Tibial artery (tissue), 4 donors: ENCODE results near the gene FBXL17.

ENCODE experiments used
- DNase-seq, 2 donors: peaks; one replicate each; pipeline ENCODE4 v3.0.0-alpha.2; 2019
- H3K27ac ChIP-seq, 2 donors: fragments of 200-600 bp; sonication (generic) in 1 of 2; 1 replicate in 1 of 2; 2 replicates in 1 of 2; pipeline ENCODE4 v1.5.1; 2018 to 2019; ENCODE audit warnings: mild to moderate bottlenecking in 1 of 2
- H3K27me3 ChIP-seq, 2 donors: fragments of 200-600 bp; sonication (generic) in 1 of 2; one replicate each; pipeline versions ENCODE4 v1.5.1 to v1.6.0; 2016 to 2019
- H3K36me3 ChIP-seq, 3 donors: fragments of 200-600 bp; sonication (generic) in 2 of 3; one replicate each; pipeline ENCODE4 v1.5.1; 2016 to 2019; ENCODE audit warnings: mild to moderate bottlenecking in 2 of 3
- H3K4me1 ChIP-seq, 4 donors: fragments of 200-600 bp; sonication (generic) in 2 of 4; 1 replicate in 3 of 4; 2 replicates in 1 of 4; pipeline ENCODE4 v1.5.1; 2016 to 2019
- H3K4me3 ChIP-seq, 2 donors: fragments of 200-600 bp; sonication (generic) in 1 of 2; 1 replicate in 1 of 2; 2 replicates in 1 of 2; pipeline ENCODE4 v1.5.1; 2018 to 2019; ENCODE audit warnings: mild to moderate bottlenecking in 2 of 2
- H3K9me3 ChIP-seq, 3 donors: fragments of 200-600 bp; sonication (generic) in 1 of 3; one replicate each; pipeline ENCODE4 v1.5.1; 2016 to 2019
- intact Hi-C: fragments of 100-400 bp; cut with DNase I; formaldehyde crosslinking; loops from one replicate; pipeline ENCODE4 v1.15.0; 2023; ENCODE audit warnings: low total_unique reads
- TF ChIP-seq, protein P1 (sequence below), 2 experiments: fragments of 200-600 bp in 1 of 2; fragments of 450-650 bp in 1 of 2; IDR thresholded peaks; one replicate each; pipeline ENCODE4 v1.5.1; 2017 to 2019; ENCODE audit warnings: antibody characterized with exemption in 2 of 2, mild to moderate bottlenecking in 1 of 2, moderate library complexity in 1 of 2

Gene FBXL17

DNA sequence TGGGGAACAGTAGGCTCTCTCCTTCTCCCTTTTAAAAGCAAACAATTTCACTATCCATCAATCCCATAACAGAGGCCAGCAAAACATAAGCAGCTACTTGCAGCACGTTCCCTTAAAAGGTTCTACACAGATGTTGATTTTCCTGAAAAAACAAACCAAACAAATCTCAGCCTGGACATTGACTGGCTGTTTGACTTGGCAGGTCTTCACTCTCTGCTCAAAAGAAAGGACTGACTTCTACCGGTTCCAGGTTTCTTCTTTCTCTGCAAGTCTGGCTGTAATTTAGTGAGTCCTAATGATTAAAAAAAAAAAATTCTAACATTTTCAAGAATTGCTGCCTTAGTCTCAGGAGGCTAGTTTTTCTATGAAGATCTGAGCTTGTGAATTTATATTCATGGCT is 508.0 kb downstream of the FBXL17 start:
- Histone ChIP-seq H3K27me3 (no peaks in the 10 kb centered on the region), H3K27ac (no peak overlapping the region), H3K36me3 (no peaks in the 10 kb centered on the region), H3K4me1 (peaks cover 0 to 28% (median 4%) of the 10 kb centered on the region in 4 donors), H3K4me3 (no peak overlapping the region), H3K9me3 (no peaks in the 10 kb centered on the region)
- intact Hi-C loops = no loop called here
- no peak for DNase-seq
- TF ChIP-seq, protein P1, sequence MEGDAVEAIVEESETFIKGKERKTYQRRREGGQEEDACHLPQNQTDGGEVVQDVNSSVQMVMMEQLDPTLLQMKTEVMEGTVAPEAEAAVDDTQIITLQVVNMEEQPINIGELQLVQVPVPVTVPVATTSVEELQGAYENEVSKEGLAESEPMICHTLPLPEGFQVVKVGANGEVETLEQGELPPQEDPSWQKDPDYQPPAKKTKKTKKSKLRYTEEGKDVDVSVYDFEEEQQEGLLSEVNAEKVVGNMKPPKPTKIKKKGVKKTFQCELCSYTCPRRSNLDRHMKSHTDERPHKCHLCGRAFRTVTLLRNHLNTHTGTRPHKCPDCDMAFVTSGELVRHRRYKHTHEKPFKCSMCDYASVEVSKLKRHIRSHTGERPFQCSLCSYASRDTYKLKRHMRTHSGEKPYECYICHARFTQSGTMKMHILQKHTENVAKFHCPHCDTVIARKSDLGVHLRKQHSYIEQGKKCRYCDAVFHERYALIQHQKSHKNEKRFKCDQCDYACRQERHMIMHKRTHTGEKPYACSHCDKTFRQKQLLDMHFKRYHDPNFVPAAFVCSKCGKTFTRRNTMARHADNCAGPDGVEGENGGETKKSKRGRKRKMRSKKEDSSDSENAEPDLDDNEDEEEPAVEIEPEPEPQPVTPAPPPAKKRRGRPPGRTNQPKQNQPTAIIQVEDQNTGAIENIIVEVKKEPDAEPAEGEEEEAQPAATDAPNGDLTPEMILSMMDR (IDR thresholded peaks at IDR 0.05) = no peak

DNA sequence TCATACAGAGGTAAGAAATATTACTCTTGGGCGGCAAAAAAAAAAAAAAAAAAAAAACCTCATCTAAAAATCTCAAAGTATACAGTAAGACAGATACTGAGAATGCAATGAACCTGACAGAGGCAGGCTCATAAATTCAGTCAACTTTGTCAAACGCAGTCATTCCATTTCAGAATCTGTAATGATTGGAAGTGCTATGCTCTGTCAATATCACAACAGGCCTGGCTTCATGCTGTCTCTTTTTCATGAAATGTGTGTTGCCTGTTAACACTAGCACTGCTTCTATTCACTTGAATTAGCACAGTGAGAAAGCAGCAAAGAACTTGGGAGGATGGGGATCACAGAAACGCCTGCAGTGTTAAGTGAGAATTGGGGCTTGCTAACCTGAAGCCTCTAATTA is 510.9 kb downstream of the FBXL17 start:
- TF ChIP-seq, protein P1 (IDR thresholded peaks at IDR 0.05) = no peak
- Histone ChIP-seq H3K4me3 (no peak overlapping the region), H3K27me3 (no peaks in the 10 kb centered on the region), H3K4me1 (peaks cover 0 to 23% (median 4%) of the 10 kb centered on the region in 4 donors), H3K27ac (no peak overlapping the region), H3K36me3 (no peaks in the 10 kb centered on the region), H3K9me3 (no peaks in the 10 kb centered on the region)
- DNase-seq = no peak
- intact Hi-C loops = no loop called here

DNA sequence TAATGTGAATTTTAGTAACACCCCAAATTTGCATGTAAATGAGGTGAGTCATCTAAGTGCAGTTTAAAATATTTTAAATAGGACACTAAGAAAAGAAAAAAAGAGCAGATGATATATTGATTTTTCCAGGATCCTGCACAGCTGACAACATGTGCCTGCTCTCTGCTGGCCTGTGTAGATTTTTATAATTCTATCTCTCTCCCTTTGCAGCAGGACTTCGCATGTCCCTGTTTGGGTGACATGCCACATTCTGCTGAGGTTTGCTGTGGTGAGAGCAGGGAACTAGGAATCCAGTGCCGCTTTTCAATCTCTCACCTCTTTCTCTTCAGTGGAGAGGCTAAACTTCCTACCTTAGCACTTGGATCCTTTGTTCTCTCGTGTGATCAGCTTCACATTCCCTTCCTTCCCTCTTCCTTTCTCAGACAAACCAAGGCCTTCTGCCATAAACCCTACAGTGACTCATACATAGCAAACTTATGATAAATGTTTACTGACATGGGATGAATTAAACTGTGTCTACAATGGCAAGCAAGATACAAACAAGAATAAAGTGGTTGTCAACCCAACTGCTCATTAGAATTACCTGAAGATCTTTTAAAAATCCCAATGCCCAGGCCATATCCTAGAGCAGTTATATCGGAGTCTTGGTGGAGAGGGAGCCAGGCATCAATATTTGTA is 512.3 kb downstream of the FBXL17 start:
- no peaks in the 10 kb centered on the region for H3K27me3 ChIP-seq
- intact Hi-C loops = no loop called here
- no peaks in the 10 kb centered on the region for H3K36me3 ChIP-seq
- H3K27ac ChIP-seq = no peak overlapping the region
- TF ChIP-seq, protein P1 (IDR thresholded peaks at IDR 0.05) = no peak
- DNase-seq = no peak
- H3K9me3 ChIP-seq = no peaks in the 10 kb centered on the region
- H3K4me1 ChIP-seq = peaks cover 0 to 22% (median 0%) of the 10 kb centered on the region in 4 donors
- H3K4me3 ChIP-seq = no peak overlapping the region

DNA sequence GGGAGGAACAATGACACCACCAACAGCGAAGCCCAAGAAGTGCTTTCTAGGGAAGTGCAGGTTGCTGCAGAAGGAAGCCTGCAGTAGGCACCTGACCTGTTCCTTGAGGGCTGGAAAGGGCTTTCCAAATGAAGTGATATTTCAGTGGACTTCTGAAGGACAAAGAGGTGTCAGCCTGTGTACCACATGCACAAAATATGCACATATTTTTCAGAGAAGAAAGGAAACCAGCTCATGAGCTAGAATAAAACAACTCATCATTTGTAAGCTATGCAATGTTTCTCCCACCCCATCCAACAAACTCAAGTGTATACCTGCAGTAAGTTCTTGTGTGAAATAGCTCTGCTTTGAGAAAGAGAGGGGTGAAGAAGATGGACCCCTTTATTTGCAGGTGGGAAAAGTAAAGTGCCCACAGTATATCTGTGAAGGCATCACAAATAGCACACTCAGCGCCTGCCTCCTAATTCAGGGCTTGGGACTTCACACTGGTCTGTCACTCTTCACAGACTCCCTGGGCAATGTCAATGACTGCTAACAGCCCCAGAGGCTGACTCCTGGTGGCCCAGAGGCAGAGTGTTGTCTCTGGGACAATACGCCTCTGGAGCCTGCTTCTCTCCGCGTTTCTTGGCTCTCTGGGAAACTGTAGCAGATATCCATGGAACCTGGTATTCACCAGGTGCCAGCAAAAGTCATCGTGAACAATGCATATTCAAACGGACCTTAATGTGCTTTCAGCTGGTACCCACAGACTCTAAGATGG is 513.1 kb downstream of the FBXL17 start:
- Histone ChIP-seq H3K9me3 (no peaks in the 10 kb centered on the region), H3K27ac (no peak overlapping the region), H3K4me3 (no peak overlapping the region), H3K36me3 (no peaks in the 10 kb centered on the region), H3K4me1 (peaks cover 0 to 18% (median 0%) of the 10 kb centered on the region in 4 donors), H3K27me3 (no peaks in the 10 kb centered on the region)
- TF ChIP-seq, protein P1 (IDR thresholded peaks at IDR 0.05) = no peak
- intact Hi-C loops = no loop called here
- DNase-seq = no peak

DNA sequence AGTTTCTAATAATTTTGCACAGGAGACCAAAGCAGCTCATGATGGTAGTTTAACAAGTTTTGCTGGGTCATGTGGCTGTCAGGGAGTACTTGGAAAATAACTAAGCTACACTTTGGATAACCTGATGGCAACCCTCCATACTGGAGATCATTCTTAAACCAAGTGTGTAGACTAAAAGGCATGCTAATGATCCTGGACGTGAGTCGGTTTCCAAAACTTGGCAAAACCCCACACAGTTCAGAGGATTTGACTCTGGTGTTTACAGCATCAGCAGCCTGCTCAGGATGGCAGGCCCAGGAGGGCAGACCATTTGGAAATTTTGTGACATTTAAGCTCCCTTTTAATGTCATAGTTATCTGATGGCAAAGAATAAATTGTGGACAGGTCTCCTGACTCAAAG is 514.6 kb downstream of the FBXL17 start:
- Histone ChIP-seq H3K9me3 (no peaks in the 10 kb centered on the region), H3K4me3 (no peak overlapping the region), H3K27me3 (no peaks in the 10 kb centered on the region), H3K4me1 (peaks cover 0 to 15% (median 0%) of the 10 kb centered on the region in 4 donors), H3K27ac (no peak overlapping the region), H3K36me3 (no peaks in the 10 kb centered on the region)
- intact Hi-C loops = no loop called here
- TF ChIP-seq, protein P1 (IDR thresholded peaks at IDR 0.05) = no peak
- DNase-seq = no peak
